Chondrocyte (in vitro differentiated cells): ENCODE results near the gene PIAS2. TPM values are rescaled to one million over a fixed set of nuclear protein-coding genes. Genes with fewer than 3 reads are reported as not detected.

Source experiments
- DNase-seq: peaks from one replicate; pipeline ENCODE4 v3.0.0; 2021; ENCODE audit warnings: mixed read lengths, low spot score
- H3K27ac Mint-ChIP-seq: one replicate; pipeline ENCODE4 v1.8.0; 2021; ENCODE audit warnings: mild to moderate bottlenecking, moderate library complexity, mixed read lengths; ENCODE audit not compliant: unreplicated experiment
- H3K27me3 Mint-ChIP-seq: 2 replicates; pipeline ENCODE4 v1.8.0; 2021; ENCODE audit warnings: low read depth, mixed read lengths
- H3K36me3 Mint-ChIP-seq: 2 replicates; pipeline ENCODE4 v1.8.0; 2021; ENCODE audit warnings: low read depth, mixed read lengths
- H3K4me1 Mint-ChIP-seq: 2 replicates; pipeline ENCODE4 v1.8.0; 2021; ENCODE audit warnings: low read depth, mild to moderate bottlenecking, mixed read lengths
- H3K4me3 Mint-ChIP-seq: one replicate; pipeline ENCODE4 v1.8.0; 2021; ENCODE audit warnings: mild to moderate bottlenecking, moderate library complexity, mixed read lengths; ENCODE audit not compliant: unreplicated experiment
- H3K9me3 Mint-ChIP-seq: 2 replicates; pipeline ENCODE4 v1.8.0; 2021; ENCODE audit warnings: low read depth, mixed read lengths
- CTCF ChIP-seq: fragments of 200-600 bp; sonication (generic); IDR thresholded peaks from 2 replicates; pipeline ENCODE4 v1.5.0; 2021; ENCODE audit warnings: antibody characterized with exemption, mild to moderate bottlenecking, moderate library complexity
- total RNA-seq: library from RNA; stranded (reverse); gene quantifications from 3 replicates; pipeline ENCODE4 v1.2.1, GENCODE V29; 2021

Gene PIAS2
- total RNA-seq, 1 donor from 2014 or later: 36.2 TPM

DNA sequence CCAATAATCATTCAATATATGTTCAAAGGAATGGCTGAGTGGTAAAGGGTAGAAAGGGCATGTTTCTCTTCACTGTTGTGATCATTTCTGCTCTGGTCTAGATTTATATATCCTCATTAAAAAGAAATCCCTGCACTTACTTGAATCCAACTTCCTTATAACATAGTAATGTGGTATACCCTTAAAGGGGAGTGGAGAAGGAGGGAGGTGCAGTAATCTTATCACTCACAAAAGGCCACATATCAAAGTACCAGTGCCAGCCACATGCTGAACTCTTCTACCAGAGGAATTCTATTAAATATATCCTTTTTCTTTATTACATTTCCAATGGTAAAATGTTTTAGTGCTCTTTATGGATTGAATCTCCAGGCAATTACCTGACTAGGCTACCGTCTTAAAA lies 3.3 kb upstream of the PIAS2 start:
- Mint-ChIP-seq H3K27me3 (no peaks in the 10 kb centered on the region), H3K4me1 (peaks cover 23% of the 10 kb centered on the region), H3K9me3 (peaks cover 9% of the 10 kb centered on the region), H3K4me3 (no peak overlapping the region), H3K36me3 (peaks cover 3% of the 10 kb centered on the region), H3K27ac (no peak overlapping the region)
- no peak for TF ChIP-seq CTCF
- no peak for DNase-seq

- Mint-ChIP-seq H3K4me3 (no peak overlapping the region), H3K4me1 (peaks cover 28% of the 10 kb centered on the region), H3K36me3 (peaks cover 3% of the 10 kb centered on the region), H3K27ac (no peak overlapping the region), H3K9me3 (peaks cover 9% of the 10 kb centered on the region), H3K27me3 (no peaks in the 10 kb centered on the region)
- TF ChIP-seq CTCF: no peak
- DNase-seq: no peak
These were observed 2.8 kb upstream of the PIAS2 start for GRCh38 chr18:46920067-46920466.

DNA sequence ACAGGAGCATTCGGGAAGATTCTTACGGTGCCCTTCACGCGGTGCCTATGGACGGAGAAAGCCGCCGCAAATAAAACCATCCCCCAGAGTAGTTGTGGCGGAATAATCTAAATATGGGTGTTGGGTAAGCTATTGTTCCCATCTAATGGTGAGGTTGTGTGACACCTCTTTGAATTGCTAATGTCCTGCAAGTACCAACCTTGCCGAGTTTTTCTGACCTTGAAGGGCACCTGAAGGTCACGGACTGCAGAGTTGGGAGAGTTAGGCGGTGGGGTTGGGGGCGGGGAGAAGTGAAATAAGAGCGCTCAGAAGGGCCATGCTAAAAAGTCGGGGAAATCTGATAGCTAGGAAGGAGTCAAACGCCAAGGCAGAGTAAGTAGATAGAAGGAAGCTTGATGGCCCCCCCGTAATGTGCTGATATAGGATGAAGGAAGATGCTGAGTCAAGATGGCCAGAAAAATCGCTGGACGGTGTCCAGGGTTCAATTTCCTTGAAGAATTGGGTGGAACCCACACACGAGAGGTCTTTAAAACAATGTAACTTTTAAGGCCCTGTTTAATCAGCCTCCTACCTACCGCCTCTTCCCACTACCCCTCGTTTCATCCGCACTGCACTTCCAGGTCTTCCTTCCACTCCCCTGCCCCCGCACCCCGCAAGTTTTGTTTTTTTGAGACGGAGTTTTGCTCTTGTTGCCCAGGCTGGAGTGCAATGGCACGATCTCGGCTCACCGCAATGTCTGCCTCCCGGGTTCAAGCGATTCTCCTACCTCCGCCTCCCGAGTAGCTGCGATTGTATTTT lies 695 bp upstream of the PIAS2 start:
- no peaks in the 10 kb centered on the region for H3K36me3 Mint-ChIP-seq
- peak overlapping the region; percentile 85 for H3K27ac Mint-ChIP-seq
- DNase-seq: no peak

DNA sequence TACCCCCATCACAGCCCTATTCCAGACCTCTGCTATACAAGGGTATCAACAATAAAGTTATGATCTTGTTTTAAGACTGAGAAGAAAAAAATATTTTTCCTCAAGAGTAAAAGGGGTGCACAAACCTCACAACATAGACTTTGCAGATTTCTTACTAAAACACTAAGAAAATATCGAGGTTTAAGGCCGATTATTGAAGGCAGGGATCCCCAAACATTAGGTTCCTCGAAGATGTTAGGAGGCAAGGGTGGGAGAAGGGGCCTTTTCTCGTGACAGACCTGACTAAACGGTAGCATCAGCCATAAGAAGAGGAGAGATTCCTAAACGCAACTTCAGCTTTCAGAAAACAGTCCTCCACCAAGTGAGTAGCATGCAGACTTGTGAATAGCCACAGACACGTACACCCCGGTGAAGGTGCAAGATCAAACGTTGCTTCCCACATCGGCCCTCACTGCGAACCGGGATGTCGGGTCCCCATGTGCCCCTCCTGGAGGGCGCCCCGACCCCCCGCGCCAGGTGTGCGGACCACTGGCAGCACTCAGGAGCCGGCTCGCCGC lies 678 bp downstream of the PIAS2 start:
- Mint-ChIP-seq H3K4me3 (peak overlapping the region; percentile 82), H3K27ac (peak overlapping the region; percentile 78), H3K4me1 (peaks cover 29% of the 10 kb centered on the region), H3K9me3 (no peaks in the 10 kb centered on the region), H3K27me3 (no peaks in the 10 kb centered on the region), H3K36me3 (no peaks in the 10 kb centered on the region)
- DNase-seq: no peak
- TF ChIP-seq CTCF: no peak

More for the DNA sequence above, 695 bp upstream of the PIAS2 start:
- Mint-ChIP-seq H3K27me3 (no peaks in the 10 kb centered on the region), H3K9me3 (no peaks in the 10 kb centered on the region), H3K4me1 (peaks cover 29% of the 10 kb centered on the region), H3K4me3 (peak overlapping the region; percentile 83)
- no peak for TF ChIP-seq CTCF

- no peak for DNase-seq
- peak overlapping the region; percentile 78 for H3K27ac Mint-ChIP-seq
- peak overlapping the region; percentile 82 for H3K4me3 Mint-ChIP-seq
- no peaks in the 10 kb centered on the region for H3K36me3 Mint-ChIP-seq
- H3K9me3 Mint-ChIP-seq: no peaks in the 10 kb centered on the region
- H3K4me1 Mint-ChIP-seq: peaks cover 29% of the 10 kb centered on the region
- no peak for TF ChIP-seq CTCF
- H3K27me3 Mint-ChIP-seq: no peaks in the 10 kb centered on the region
These were observed 1.3 kb downstream of the PIAS2 start for GRCh38 chr18:46915800-46916550.
